A673 (cell line): Measurements from ENCODE around the gene TMEM229B.

Source experiments
- EZH2 ChIP-seq: fragments of 200-600 bp; sonication (generic); IDR thresholded peaks from 2 replicates; pipeline ENCODE4 v1.6.1; 2017; ENCODE audit warnings: borderline replicate concordance, low read depth, mild to moderate bottlenecking, mixed read lengths, antibody characterized with exemption, low read length; ENCODE audit not compliant: poor library complexity, severe bottlenecking
- TF ChIP-seq, protein P1 (sequence below): fragments of 300-800, 200-600 bp; sonication (generic); conservative IDR thresholded peaks from 2 replicates; pipeline ENCODE4 v1.5.1; 2017; ENCODE audit warnings: low read depth, mild to moderate bottlenecking, antibody characterized with exemption, low read length, moderate library complexity, mixed read lengths

- TF ChIP-seq, protein P1, sequence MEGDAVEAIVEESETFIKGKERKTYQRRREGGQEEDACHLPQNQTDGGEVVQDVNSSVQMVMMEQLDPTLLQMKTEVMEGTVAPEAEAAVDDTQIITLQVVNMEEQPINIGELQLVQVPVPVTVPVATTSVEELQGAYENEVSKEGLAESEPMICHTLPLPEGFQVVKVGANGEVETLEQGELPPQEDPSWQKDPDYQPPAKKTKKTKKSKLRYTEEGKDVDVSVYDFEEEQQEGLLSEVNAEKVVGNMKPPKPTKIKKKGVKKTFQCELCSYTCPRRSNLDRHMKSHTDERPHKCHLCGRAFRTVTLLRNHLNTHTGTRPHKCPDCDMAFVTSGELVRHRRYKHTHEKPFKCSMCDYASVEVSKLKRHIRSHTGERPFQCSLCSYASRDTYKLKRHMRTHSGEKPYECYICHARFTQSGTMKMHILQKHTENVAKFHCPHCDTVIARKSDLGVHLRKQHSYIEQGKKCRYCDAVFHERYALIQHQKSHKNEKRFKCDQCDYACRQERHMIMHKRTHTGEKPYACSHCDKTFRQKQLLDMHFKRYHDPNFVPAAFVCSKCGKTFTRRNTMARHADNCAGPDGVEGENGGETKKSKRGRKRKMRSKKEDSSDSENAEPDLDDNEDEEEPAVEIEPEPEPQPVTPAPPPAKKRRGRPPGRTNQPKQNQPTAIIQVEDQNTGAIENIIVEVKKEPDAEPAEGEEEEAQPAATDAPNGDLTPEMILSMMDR, result no peak
- no peak for TF ChIP-seq EZH2
Measured at GRCh38 chr14:67515386-67516079, 27.0 kb upstream of the TMEM229B start.
